NT2/D1 (cell line): Measurements from ENCODE around the gene TNPO3.

Experiments
- SUZ12 ChIP-seq: IDR thresholded peaks from 2 replicates; pipeline ENCODE4 v1.6.1; 2011; ENCODE audit not compliant: insufficient read length, insufficient read depth; ENCODE audit errors: extremely low read depth
- YY1 ChIP-seq: IDR thresholded peaks from 2 replicates; pipeline ENCODE4 v1.6.1; 2011; ENCODE audit not compliant: insufficient read length, insufficient read depth
- ZNF274 ChIP-seq: IDR thresholded peaks from 2 replicates; pipeline ENCODE4 v1.6.1; 2011; ENCODE audit warnings: mild to moderate bottlenecking, low read depth, low read length

- TF ChIP-seq ZNF274 (no peak), YY1 (no peak), SUZ12 (no peak)
These were observed 106.5 kb downstream of the TNPO3 start for GRCh38 chr7:128948312-128948973.
